ENCODE measurements around the gene TACC3. TPM values are rescaled to one million over a fixed set of nuclear protein-coding genes. Genes with fewer than 3 reads are reported as not detected.

The TACC3 gene
- total RNA-seq, 1 donor from 2014 or later: 159 TPM

DNA sequence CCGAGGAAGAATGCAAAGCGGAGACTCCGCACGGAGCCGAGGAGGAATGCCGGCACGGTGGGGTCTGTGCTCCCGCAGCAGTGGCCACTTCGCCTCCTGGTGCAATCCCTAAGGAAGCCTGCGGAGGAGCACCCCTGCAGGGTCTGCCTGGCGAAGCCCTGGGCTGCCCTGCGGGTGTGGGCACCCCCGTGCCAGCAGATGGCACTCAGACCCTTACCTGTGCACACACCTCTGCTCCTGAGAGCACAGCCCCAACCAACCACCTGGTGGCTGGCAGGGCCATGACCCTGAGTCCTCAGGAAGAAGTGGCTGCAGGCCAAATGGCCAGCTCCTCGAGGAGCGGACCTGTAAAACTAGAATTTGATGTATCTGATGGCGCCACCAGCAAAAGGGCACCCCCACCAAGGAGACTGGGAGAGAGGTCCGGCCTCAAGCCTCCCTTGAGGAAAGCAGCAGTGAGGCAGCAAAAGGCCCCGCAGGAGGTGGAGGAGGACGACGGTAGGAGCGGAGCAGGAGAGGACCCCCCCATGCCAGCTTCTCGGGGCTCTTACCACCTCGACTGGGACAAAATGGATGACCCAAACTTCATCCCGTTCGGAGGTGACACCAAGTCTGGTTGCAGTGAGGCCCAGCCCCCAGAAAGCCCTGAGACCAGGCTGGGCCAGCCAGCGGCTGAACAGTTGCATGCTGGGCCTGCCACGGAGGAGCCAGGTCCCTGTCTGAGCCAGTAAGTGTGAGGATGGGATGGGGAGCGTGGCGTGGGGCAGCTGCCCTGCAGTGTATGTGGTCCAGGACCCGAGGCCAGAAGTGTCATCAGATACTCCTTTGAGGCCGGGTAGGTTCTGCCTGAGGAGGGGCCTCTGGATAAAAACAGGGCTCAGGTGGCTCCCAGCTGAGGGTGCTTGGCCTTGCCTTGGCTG is 7.0 kb downstream of the TACC3 start:
- TF ChIP-seq CTCF (conservative IDR thresholded peaks at IDR 0.05): no peak
- DNase-seq (ENCODE audit: low read depth, low spot score): no peak
- Mint-ChIP-seq H3K27me3 (ENCODE audit: low read depth) (no peaks in the 10 kb centered on the region), H3K27ac (ENCODE audit: unreplicated experiment) (no peak overlapping the region), H3K4me3 (no peak overlapping the region), H3K36me3 (ENCODE audit: low read depth) (peaks cover 18% of the 10 kb centered on the region), H3K9me3 (no peaks in the 10 kb centered on the region), H3K4me1 (peaks cover 12% of the 10 kb centered on the region)

DNA sequence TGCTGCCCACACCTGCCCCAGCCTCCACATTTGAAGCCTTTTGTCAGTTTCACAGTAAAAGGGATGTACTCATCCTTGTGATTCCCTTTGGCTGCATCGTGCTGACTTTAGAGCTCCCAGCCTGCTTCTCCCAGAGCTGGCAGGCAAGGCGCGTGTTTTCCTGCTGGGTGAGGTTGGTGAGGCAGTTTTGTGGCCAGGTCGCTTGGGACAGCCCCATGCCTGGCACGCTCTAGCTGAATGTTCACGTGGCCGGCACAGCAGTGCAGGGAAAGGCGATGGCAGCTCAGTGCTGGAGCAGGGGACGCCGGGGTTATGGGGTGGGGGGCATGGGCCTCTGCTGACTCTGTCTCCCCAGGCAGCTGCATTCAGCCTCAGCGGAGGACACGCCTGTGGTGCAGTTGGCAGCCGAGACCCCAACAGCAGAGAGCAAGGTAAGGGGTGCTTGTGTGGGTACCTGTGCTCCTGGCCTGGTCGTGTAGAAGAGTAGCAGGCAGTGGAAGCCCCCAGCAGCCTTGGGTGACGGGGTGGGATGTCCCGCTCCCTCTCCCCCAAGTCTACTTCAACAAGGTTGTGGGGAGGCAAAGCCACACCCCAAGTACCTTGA is 9.3 kb downstream of the TACC3 start:
- DNase-seq (ENCODE audit: low read depth, low spot score): no peak
- H3K27ac Mint-ChIP-seq (ENCODE audit: unreplicated experiment): no peak overlapping the region
- H3K4me3 Mint-ChIP-seq: no peak overlapping the region
- no peaks in the 10 kb centered on the region for H3K27me3 Mint-ChIP-seq (ENCODE audit: low read depth)
- H3K4me1 Mint-ChIP-seq: peaks cover 6% of the 10 kb centered on the region
- H3K36me3 Mint-ChIP-seq (ENCODE audit: low read depth): peaks cover 12% of the 10 kb centered on the region
- H3K9me3 Mint-ChIP-seq: no peaks in the 10 kb centered on the region
- TF ChIP-seq CTCF (conservative IDR thresholded peaks at IDR 0.05): no peak

GRCh38 chr4:1731180-1731579 is 9.9 kb downstream of the TACC3 start:
- H3K27me3 Mint-ChIP-seq (ENCODE audit: low read depth): no peaks in the 10 kb centered on the region
- H3K4me1 Mint-ChIP-seq: peaks cover 4% of the 10 kb centered on the region
- no peak for TF ChIP-seq CTCF (conservative IDR thresholded peaks at IDR 0.05)
- H3K9me3 Mint-ChIP-seq: no peaks in the 10 kb centered on the region
- no peak overlapping the region for H3K4me3 Mint-ChIP-seq
- no peak overlapping the region for H3K27ac Mint-ChIP-seq (ENCODE audit: unreplicated experiment)
- no peak for DNase-seq (ENCODE audit: low read depth, low spot score)
- H3K36me3 Mint-ChIP-seq (ENCODE audit: low read depth): peaks cover 12% of the 10 kb centered on the region

DNA sequence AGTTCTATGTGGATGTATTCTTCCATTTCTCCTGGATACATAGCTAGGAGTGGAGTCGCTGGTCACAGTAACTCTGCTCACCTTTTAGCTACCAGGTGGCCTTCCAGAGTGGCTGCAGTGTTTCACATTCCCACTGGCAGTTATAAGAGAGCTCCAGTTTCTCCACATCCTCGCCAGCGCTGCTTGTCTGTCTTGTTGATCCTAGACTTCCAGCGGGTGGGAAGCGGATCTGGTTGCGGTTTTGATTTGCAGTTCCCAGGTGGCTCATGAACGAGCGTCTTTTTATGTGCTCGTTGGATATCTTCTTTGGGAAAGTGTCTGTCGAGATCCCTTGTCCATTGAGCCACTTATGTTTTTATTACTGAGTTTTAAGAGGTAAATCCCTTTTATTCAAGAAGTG is 11.6 kb downstream of the TACC3 start:
- Mint-ChIP-seq H3K27me3 (ENCODE audit: low read depth) (no peaks in the 10 kb centered on the region), H3K36me3 (ENCODE audit: low read depth) (peaks cover 12% of the 10 kb centered on the region), H3K4me1 (no peaks in the 10 kb centered on the region), H3K4me3 (no peak overlapping the region), H3K27ac (ENCODE audit: unreplicated experiment) (no peak overlapping the region), H3K9me3 (no peaks in the 10 kb centered on the region)
- no peak for TF ChIP-seq CTCF (conservative IDR thresholded peaks at IDR 0.05)
- DNase-seq (ENCODE audit: low read depth, low spot score): no peak

GRCh38 chr4:1735215-1735614 is 13.9 kb downstream of the TACC3 start:
- DNase-seq (ENCODE audit: low read depth, low spot score): no peak
- no peak for TF ChIP-seq CTCF (conservative IDR thresholded peaks at IDR 0.05)
- H3K9me3 Mint-ChIP-seq: no peaks in the 10 kb centered on the region
- H3K4me3 Mint-ChIP-seq: no peak overlapping the region
- peaks cover 24% of the 10 kb centered on the region for H3K36me3 Mint-ChIP-seq (ENCODE audit: low read depth)
- no peak overlapping the region for H3K27ac Mint-ChIP-seq (ENCODE audit: unreplicated experiment)
- no peaks in the 10 kb centered on the region for H3K4me1 Mint-ChIP-seq
- H3K27me3 Mint-ChIP-seq (ENCODE audit: low read depth): no peaks in the 10 kb centered on the region

Measured in neural crest cell (in vitro differentiated cells).